Right atrium auricular region (tissue), 2 donors: ENCODE results near the gene DPF3. TPM values are rescaled to one million over a fixed set of nuclear protein-coding genes. Genes with fewer than 3 reads are reported as not detected.
"Not testable (repeated sequence)": the region's sequence is repeated elsewhere in the genome, so short reads cannot be mapped to it uniquely, and the experiment has no call there.

ENCODE experiments used
- DNase-seq: peaks from one replicate; pipeline ENCODE4 v3.0.0-alpha.2; 2019; ENCODE audit warnings: low spot score
- H3K27ac ChIP-seq, 2 donors: fragments of 200-600 bp; sonication (generic); 1 replicate in 1 of 2; 2 replicates in 1 of 2; pipeline ENCODE4 v1.5.1; 2016 to 2019
- H3K27me3 ChIP-seq, 2 donors: fragments of 200-600 bp; sonication (generic); one replicate each; pipeline versions ENCODE4 v1.5.1 to v1.6.0; 2017 to 2019
- H3K36me3 ChIP-seq: fragments of 200-600 bp; sonication (generic); one replicate; pipeline ENCODE4 v1.5.1; 2016
- H3K4me1 ChIP-seq, 2 donors: fragments of 200-600 bp; sonication (generic); one replicate each; pipeline versions ENCODE4 v1.5.1 to v1.6.0; 2017 to 2019
- H3K4me3 ChIP-seq, 2 donors: fragments of 200-600 bp; sonication (generic); 1 replicate in 1 of 2; 2 replicates in 1 of 2; pipeline ENCODE4 v1.5.1; 2017 to 2019; ENCODE audit warnings: mild to moderate bottlenecking in 1 of 2, moderate library complexity in 1 of 2
- H3K9me3 ChIP-seq, 2 donors: fragments of 200-600 bp; sonication (generic); one replicate each; pipeline ENCODE4 v1.5.1; 2019
- CTCF ChIP-seq, 2 donors: fragments of 200-600 bp; sonication (generic); IDR thresholded peaks; one replicate each; pipeline ENCODE4 v1.5.1; 2019; ENCODE audit warnings: antibody characterized with exemption in 2 of 2
- total RNA-seq, 2 donors: library from RNA; depleted of rRNA; stranded (reverse); fragments of >200 nt; gene quantifications; one replicate each; pipeline ENCODE4 v1.1.0, GENCODE V29; 2016

DPF3 gene
- total RNA-seq, 2 donors from 2014 or later, result 14.7 to 26.6 TPM

- peaks cover 0 to 3% of the 10 kb centered on the region in 2 donors for H3K9me3 ChIP-seq
- no peak for DNase-seq
Measured at GRCh38 chr14:72753044-72753710, 140.7 kb downstream of the DPF3 start.

GRCh38 chr14:72752034-72752412, 141.9 kb downstream of the DPF3 start:
- Histone ChIP-seq H3K36me3 (no peaks in the 10 kb centered on the region), H3K4me3 (no peak overlapping the region), H3K27me3 (no peaks in the 10 kb centered on the region), H3K9me3 (no peaks in the 10 kb centered on the region), H3K27ac (no peak overlapping the region), H3K4me1 (no peaks in the 10 kb centered on the region)
- DNase-seq, result no peak
- TF ChIP-seq CTCF (IDR thresholded peaks at IDR 0.05), result no peak

More at GRCh38 chr14:72753044-72753710, 140.7 kb downstream of the DPF3 start:
- Histone ChIP-seq H3K4me3 (no peak overlapping the region), H3K27me3 (no peaks in the 10 kb centered on the region), H3K36me3 (no peaks in the 10 kb centered on the region), H3K27ac (no peak overlapping the region), H3K4me1 (no peaks in the 10 kb centered on the region)
- TF ChIP-seq CTCF (IDR thresholded peaks at IDR 0.05), result no peak

- Histone ChIP-seq H3K27ac (no peak overlapping the region), H3K4me1 (no peaks in the 10 kb centered on the region), H3K36me3 (no peaks in the 10 kb centered on the region), H3K27me3 (no peaks in the 10 kb centered on the region), H3K4me3 (no peak overlapping the region), H3K9me3 (no peaks in the 10 kb centered on the region)
- no peak for TF ChIP-seq CTCF (IDR thresholded peaks at IDR 0.05)
- no peak for DNase-seq
Measured at GRCh38 chr14:72751276-72752033, 142.4 kb downstream of the DPF3 start.

GRCh38 chr14:72748921-72749320, 145.0 kb downstream of the DPF3 start:
- DNase-seq, H3K4me1 ChIP-seq, H3K9me3 ChIP-seq, H3K27ac ChIP-seq, H3K27me3 ChIP-seq, H3K36me3 ChIP-seq, H3K4me3 ChIP-seq: not testable (repeated sequence)

GRCh38 chr14:72747652-72748051, 146.2 kb downstream of the DPF3 start:
- DNase-seq, result no peak
- H3K27ac ChIP-seq, result no peak overlapping the region

More at GRCh38 chr14:72747652-72748051, 146.2 kb downstream of the DPF3 start:
- H3K27me3 ChIP-seq, result no peaks in the 10 kb centered on the region
- H3K4me1 ChIP-seq, result peaks cover 0 to 5% of the 10 kb centered on the region in 2 donors
- H3K36me3 ChIP-seq, result no peaks in the 10 kb centered on the region
- no peak for TF ChIP-seq CTCF (IDR thresholded peaks at IDR 0.05)
- H3K4me3 ChIP-seq, result no peak overlapping the region
- H3K9me3 ChIP-seq, result no peaks in the 10 kb centered on the region
